MM.1S (cell line): Measurements from ENCODE around the gene PMPCA.

ENCODE experiments used
- DNase-seq: peaks from one replicate; pipeline ENCODE4 v3.0.0-alpha.2; 2015
- H2AFZ ChIP-seq: fragments of 300-600 bp; sonication (generic); 2 replicates; pipeline ENCODE4 v1.6.0; 2016; ENCODE audit warnings: antibody characterized with exemption, low read length
- H3F3A ChIP-seq: fragments of 300-600 bp; sonication (generic); 2 replicates; pipeline ENCODE4 v1.6.1; 2016; ENCODE audit warnings: mild to moderate bottlenecking, antibody characterized with exemption, low read length, moderate library complexity, mixed read lengths; ENCODE audit not compliant: insufficient read depth
- H3K27ac ChIP-seq: fragments of 300-600 bp; sonication (generic); 2 replicates; pipeline ENCODE4 v1.5.1; 2016; ENCODE audit warnings: mild to moderate bottlenecking, low read length
- H3K27me3 ChIP-seq: fragments of 300-600 bp; sonication (generic); replicated peaks from 2 replicates; pipeline ENCODE4 v1.6.0; 2016; ENCODE audit warnings: low read length; ENCODE audit not compliant: insufficient read depth
- H3K36me3 ChIP-seq: fragments of 300-600 bp; sonication (generic); replicated peaks from 2 replicates; pipeline ENCODE4 v1.6.1; 2016; ENCODE audit warnings: mild to moderate bottlenecking, low read length, mixed read lengths; ENCODE audit not compliant: insufficient read depth
- H3K4me1 ChIP-seq: fragments of 300-600 bp; sonication (generic); 2 replicates; pipeline ENCODE4 v1.6.1; 2016; ENCODE audit warnings: low read length, mixed read lengths
- H3K4me2 ChIP-seq: fragments of 300-600 bp; sonication (generic); 2 replicates; pipeline ENCODE4 v1.6.0; 2016; ENCODE audit warnings: low read depth, low read length
- H3K4me3 ChIP-seq: fragments of 300-600 bp; sonication (generic); 2 replicates; pipeline ENCODE4 v1.5.1; 2016; ENCODE audit warnings: low read length, mixed read lengths
- H3K79me2 ChIP-seq: fragments of 300-600 bp; sonication (generic); 2 replicates; pipeline ENCODE4 v1.6.1; 2016; ENCODE audit warnings: mixed run types, low read length, mixed read lengths
- H3K9ac ChIP-seq: fragments of 300-600 bp; sonication (generic); 2 replicates; pipeline ENCODE4 v1.6.1; 2016; ENCODE audit warnings: low read length, mixed read lengths
- H3K9me2 ChIP-seq: fragments of 300-600 bp; sonication (generic); replicated peaks from 2 replicates; pipeline ENCODE4 v1.6.1; 2016; ENCODE audit warnings: mild to moderate bottlenecking, low read length, mixed read lengths; ENCODE audit not compliant: insufficient read depth
- H3K9me3 ChIP-seq: fragments of 300-600 bp; sonication (generic); replicated peaks from 2 replicates; pipeline ENCODE4 v1.6.1; 2016; ENCODE audit warnings: mild to moderate bottlenecking, low read length, mixed read lengths; ENCODE audit not compliant: insufficient read depth
- H4K20me1 ChIP-seq: fragments of 300-600 bp; sonication (generic); 2 replicates; pipeline ENCODE4 v1.6.1; 2016; ENCODE audit warnings: mild to moderate bottlenecking, low read length, moderate library complexity, mixed read lengths; ENCODE audit not compliant: insufficient read depth
- CTCF ChIP-seq: fragments of 300-600 bp; sonication (generic); IDR thresholded peaks from 2 replicates; pipeline ENCODE4 v1.5.1; 2016; ENCODE audit warnings: antibody characterized with exemption, low read length, mixed read lengths
- EZH2 ChIP-seq: fragments of 300-600 bp; sonication (generic); optimal IDR thresholded peaks from 2 replicates; pipeline ENCODE3; 2017; ENCODE audit warnings: low read depth, mild to moderate bottlenecking, antibody characterized with exemption, low read length, mixed read lengths
- EZH2phosphoT487 ChIP-seq: fragments of 300-600 bp; sonication (generic); IDR thresholded peaks from 2 replicates; pipeline ENCODE4 v1.6.1; 2018; ENCODE audit warnings: antibody characterized with exemption, low read length

The PMPCA gene

GRCh38 chr9:136457326-136457725 lies 46.9 kb downstream of the PMPCA start:
- H3K9ac ChIP-seq, result no peak overlapping the region
- H3F3A ChIP-seq, result no peaks in the 10 kb centered on the region
- H3K79me2 ChIP-seq, result no peaks in the 10 kb centered on the region
- no peak overlapping the region for H3K4me3 ChIP-seq
- H4K20me1 ChIP-seq, result no peaks in the 10 kb centered on the region
- TF ChIP-seq EZH2phosphoT487, result no peak
- no peak for TF ChIP-seq CTCF
- no peak for TF ChIP-seq EZH2
- no peak for DNase-seq
- no peaks in the 10 kb centered on the region for H3K27me3 ChIP-seq
- no peaks in the 10 kb centered on the region for H3K4me1 ChIP-seq
- H3K36me3 ChIP-seq, result peaks cover 2% of the 10 kb centered on the region; the same call in 1 of the 2 replicates
- no peak overlapping the region for H3K4me2 ChIP-seq
- H3K27ac ChIP-seq, result no peak overlapping the region
- no peaks in the 10 kb centered on the region for H3K9me2 ChIP-seq
- H2AFZ ChIP-seq, result no peak overlapping the region
- H3K9me3 ChIP-seq, result no peaks in the 10 kb centered on the region

GRCh38 chr9:136459425-136459824 lies 49.0 kb downstream of the PMPCA start:
- H3K4me2 ChIP-seq, result no peak overlapping the region
- no peak overlapping the region for H3K27ac ChIP-seq
- H3K9me3 ChIP-seq, result no peaks in the 10 kb centered on the region
- TF ChIP-seq EZH2phosphoT487 (no peak), EZH2 (no peak), CTCF (no peak)
- no peak for DNase-seq
- peaks cover 2% of the 10 kb centered on the region; the same call in 1 of the 2 replicates for H3K36me3 ChIP-seq
- H2AFZ ChIP-seq, result no peak overlapping the region
- H3K9ac ChIP-seq, result no peak overlapping the region
- no peaks in the 10 kb centered on the region for H3K27me3 ChIP-seq
- H3K4me1 ChIP-seq, result no peaks in the 10 kb centered on the region
- peaks cover 3% of the 10 kb centered on the region; the same call in 1 of the 2 replicates for H3K79me2 ChIP-seq
- H3F3A ChIP-seq, result no peaks in the 10 kb centered on the region
- no peaks in the 10 kb centered on the region for H3K9me2 ChIP-seq
- no peak overlapping the region for H3K4me3 ChIP-seq
- H4K20me1 ChIP-seq, result no peaks in the 10 kb centered on the region

GRCh38 chr9:136460772-136461325 lies 50.4 kb downstream of the PMPCA start:
- TF ChIP-seq EZH2 (no peak), CTCF (no peak), EZH2phosphoT487 (no peak)
- no peaks in the 10 kb centered on the region for H3K27me3 ChIP-seq
- H3K9me3 ChIP-seq, result no peaks in the 10 kb centered on the region

More at GRCh38 chr9:136460772-136461325, 50.4 kb downstream of the PMPCA start:
- Histone ChIP-seq H3K36me3 (peaks cover 2% of the 10 kb centered on the region; the same call in 1 of the 2 replicates), H3F3A (no peaks in the 10 kb centered on the region), H3K79me2 (peaks cover 3% of the 10 kb centered on the region; the same call in 1 of the 2 replicates), H2AFZ (no peak overlapping the region), H3K4me2 (no peak overlapping the region), H4K20me1 (no peaks in the 10 kb centered on the region), H3K4me1 (no peaks in the 10 kb centered on the region), H3K4me3 (no peak overlapping the region), H3K9me2 (no peaks in the 10 kb centered on the region), H3K27ac (no peak overlapping the region), H3K9ac (no peak overlapping the region)
- no peak for DNase-seq
